Type B pancreatic cell (in vitro differentiated cells): ENCODE measurements around the gene TFF2. TPM values are rescaled to one million over a fixed set of nuclear protein-coding genes. Genes with fewer than 3 reads are reported as not detected.

ENCODE experiments used
- DNase-seq: peaks from one replicate; pipeline ENCODE4 v3.0.0; 2021; ENCODE audit warnings: mixed read lengths; ENCODE audit not compliant: unreplicated experiment; ENCODE audit errors: extremely low spot score
- H3K27ac Mint-ChIP-seq: 2 replicates; pipeline ENCODE4 v1.8.0; 2021; ENCODE audit warnings: mild to moderate bottlenecking, mixed read lengths
- H3K27me3 Mint-ChIP-seq: 2 replicates; pipeline ENCODE4 v1.8.0; 2021; ENCODE audit warnings: mixed read lengths
- H3K36me3 Mint-ChIP-seq: 2 replicates; pipeline ENCODE4 v1.8.0; 2021; ENCODE audit warnings: mixed read lengths
- H3K4me1 Mint-ChIP-seq: one replicate; pipeline ENCODE4 v1.8.0; 2021; ENCODE audit warnings: mixed read lengths; ENCODE audit not compliant: unreplicated experiment
- H3K4me3 Mint-ChIP-seq: 2 replicates; pipeline ENCODE4 v1.8.0; 2021; ENCODE audit warnings: mild to moderate bottlenecking, mixed read lengths
- H3K9me3 Mint-ChIP-seq: 2 replicates; pipeline ENCODE4 v1.8.0; 2021; ENCODE audit warnings: mixed read lengths
- long read RNA-seq: library from polyadenylated mRNA; unstranded; transcript quantifications from one replicate; pipeline ENCODE4 v2.0.0, GENCODE V29; 2020
- total RNA-seq: library from RNA; stranded (reverse); gene quantifications from 2 replicates; pipeline ENCODE4 v1.2.1, GENCODE V29; 2021; ENCODE audit warnings: low replicate concordance
- TF ChIP-seq, protein P1 (sequence below): fragments of 200-600 bp; sonication (generic); conservative IDR thresholded peaks from 2 replicates; pipeline ENCODE4 v1.5.0; 2021; ENCODE audit warnings: antibody characterized with exemption, mild to moderate bottlenecking

The TFF2 gene, protein sequence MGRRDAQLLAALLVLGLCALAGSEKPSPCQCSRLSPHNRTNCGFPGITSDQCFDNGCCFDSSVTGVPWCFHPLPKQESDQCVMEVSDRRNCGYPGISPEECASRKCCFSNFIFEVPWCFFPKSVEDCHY
- 5.2 and 11.3 TPM in 2 replicates for total RNA-seq
- long read RNA-seq = 0 reads

DNA sequence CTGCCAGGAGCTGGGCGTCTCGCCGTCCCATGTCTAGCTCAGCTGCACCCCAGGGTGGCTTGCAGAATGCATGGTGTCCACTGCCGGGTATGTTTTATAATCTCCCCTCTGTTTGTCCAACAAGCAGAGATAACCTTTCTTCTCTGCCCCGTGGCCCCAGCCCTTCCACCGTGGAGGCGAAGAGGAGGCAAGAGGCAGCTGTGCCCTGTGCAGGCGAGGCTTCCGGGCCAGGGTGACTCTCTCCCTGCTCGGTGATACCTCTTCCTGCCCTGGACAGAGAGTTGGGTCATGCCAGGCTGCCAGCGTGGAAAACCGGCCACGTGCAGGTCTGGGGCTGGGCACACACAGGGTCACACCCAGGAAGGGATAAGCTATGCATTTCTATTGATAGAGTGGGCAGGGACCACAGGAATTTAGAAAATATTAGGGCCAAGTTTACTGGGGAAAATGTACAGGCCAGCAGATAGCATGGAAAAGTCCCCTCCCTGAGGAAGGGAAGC, at the start of gene TFF2:
TSS of gene TFF2 (minus strand) at position 68 of the 500 bp plus-strand sequence. CDS start at position 31, 37 bp downstream.
- no peaks in the 10 kb centered on the region for H3K4me1 Mint-ChIP-seq
- H3K36me3 Mint-ChIP-seq = no peaks in the 10 kb centered on the region
- TF ChIP-seq, protein P1, sequence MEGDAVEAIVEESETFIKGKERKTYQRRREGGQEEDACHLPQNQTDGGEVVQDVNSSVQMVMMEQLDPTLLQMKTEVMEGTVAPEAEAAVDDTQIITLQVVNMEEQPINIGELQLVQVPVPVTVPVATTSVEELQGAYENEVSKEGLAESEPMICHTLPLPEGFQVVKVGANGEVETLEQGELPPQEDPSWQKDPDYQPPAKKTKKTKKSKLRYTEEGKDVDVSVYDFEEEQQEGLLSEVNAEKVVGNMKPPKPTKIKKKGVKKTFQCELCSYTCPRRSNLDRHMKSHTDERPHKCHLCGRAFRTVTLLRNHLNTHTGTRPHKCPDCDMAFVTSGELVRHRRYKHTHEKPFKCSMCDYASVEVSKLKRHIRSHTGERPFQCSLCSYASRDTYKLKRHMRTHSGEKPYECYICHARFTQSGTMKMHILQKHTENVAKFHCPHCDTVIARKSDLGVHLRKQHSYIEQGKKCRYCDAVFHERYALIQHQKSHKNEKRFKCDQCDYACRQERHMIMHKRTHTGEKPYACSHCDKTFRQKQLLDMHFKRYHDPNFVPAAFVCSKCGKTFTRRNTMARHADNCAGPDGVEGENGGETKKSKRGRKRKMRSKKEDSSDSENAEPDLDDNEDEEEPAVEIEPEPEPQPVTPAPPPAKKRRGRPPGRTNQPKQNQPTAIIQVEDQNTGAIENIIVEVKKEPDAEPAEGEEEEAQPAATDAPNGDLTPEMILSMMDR = no peak
- no peak within 1 kb of the TSS for H3K4me3 Mint-ChIP-seq
- DNase-seq = peak; percentile 66
- no peak within 1 kb of the TSS for H3K27ac Mint-ChIP-seq
- peaks cover 3% of the 10 kb centered on the region for H3K27me3 Mint-ChIP-seq
- peaks cover 5% of the 10 kb centered on the region for H3K9me3 Mint-ChIP-seq

DNA sequence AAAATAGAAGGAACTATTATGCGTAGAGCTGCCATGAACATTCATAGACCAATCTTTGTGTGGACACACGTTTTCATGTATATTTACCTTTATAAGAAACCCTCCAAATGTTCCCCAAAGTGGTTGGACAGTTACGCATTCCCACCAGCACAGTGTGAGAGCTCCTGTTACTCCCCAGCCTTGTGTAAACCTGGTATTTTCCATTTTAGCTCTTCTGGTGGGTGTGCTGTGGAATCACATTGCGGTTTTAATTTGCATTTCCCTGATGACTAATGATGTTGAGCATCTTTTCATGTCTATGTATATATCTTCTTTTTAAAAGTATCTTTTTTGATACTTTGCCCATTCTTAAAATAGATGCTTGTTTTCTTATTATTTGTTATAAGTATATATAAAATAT, 49.7 kb upstream of the TFF2 start:
- H3K27ac Mint-ChIP-seq = no peak overlapping the region
- H3K27me3 Mint-ChIP-seq = no peaks in the 10 kb centered on the region
- no peak for DNase-seq
- no peaks in the 10 kb centered on the region for H3K9me3 Mint-ChIP-seq
- no peak overlapping the region for H3K4me3 Mint-ChIP-seq
- TF ChIP-seq, protein P1 = no peak
- peaks cover 22% of the 10 kb centered on the region for H3K4me1 Mint-ChIP-seq
- H3K36me3 Mint-ChIP-seq = no peaks in the 10 kb centered on the region

GRCh38 chr21:42398436-42399028, 47.7 kb upstream of the TFF2 start:
- Mint-ChIP-seq H3K27ac (no peak overlapping the region), H3K4me1 (peaks cover 22% of the 10 kb centered on the region), H3K9me3 (no peaks in the 10 kb centered on the region), H3K4me3 (no peak overlapping the region), H3K27me3 (no peaks in the 10 kb centered on the region), H3K36me3 (no peaks in the 10 kb centered on the region)
- no peak for DNase-seq
- TF ChIP-seq, protein P1 = no peak

GRCh38 chr21:42397746-42398394, 47.1 kb upstream of the TFF2 start:
- Mint-ChIP-seq H3K4me1 (peaks cover 22% of the 10 kb centered on the region), H3K27ac (no peak overlapping the region), H3K36me3 (no peaks in the 10 kb centered on the region), H3K9me3 (no peaks in the 10 kb centered on the region), H3K27me3 (no peaks in the 10 kb centered on the region), H3K4me3 (no peak overlapping the region)
- TF ChIP-seq, protein P1 = no peak
- no peak for DNase-seq

- peaks cover 22% of the 10 kb centered on the region for H3K4me1 Mint-ChIP-seq
- TF ChIP-seq, protein P1 = no peak
- no peak overlapping the region for H3K27ac Mint-ChIP-seq
- no peaks in the 10 kb centered on the region for H3K27me3 Mint-ChIP-seq
- H3K36me3 Mint-ChIP-seq = no peaks in the 10 kb centered on the region
- no peak overlapping the region for H3K4me3 Mint-ChIP-seq
- H3K9me3 Mint-ChIP-seq = no peaks in the 10 kb centered on the region
- no peak for DNase-seq
Observed at GRCh38 chr21:42396799-42397745, 46.3 kb upstream of the TFF2 start.
